GM19467 (cell line): ENCODE data around the gene C19orf12.

Experiments used
- ATAC-seq: cut with Tn5 transposase; IDR thresholded peaks from one replicate; pipeline ENCODE4 v1.9.1; 2021; ENCODE audit warnings: mild to moderate bottlenecking, moderate library complexity; ENCODE audit not compliant: unreplicated experiment

Gene C19orf12

GRCh38 chr19:29699861-29700260 is 15.2 kb downstream of the C19orf12 start:
- no peak for ATAC-seq

- ATAC-seq = no peak
Measured at GRCh38 chr19:29697523-29698261, 17.4 kb downstream of the C19orf12 start.

- no peak for ATAC-seq
Measured at GRCh38 chr19:29696565-29696846, 18.6 kb downstream of the C19orf12 start.

GRCh38 chr19:29695765-29696564 is 19.1 kb downstream of the C19orf12 start:
- ATAC-seq = no peak

- ATAC-seq = peak; percentile 83
Measured at GRCh38 chr19:29694669-29695627, 20.1 kb downstream of the C19orf12 start.

GRCh38 chr19:29694161-29694560 is 20.9 kb downstream of the C19orf12 start:
- no peak for ATAC-seq

GRCh38 chr19:29690842-29691241 is 24.2 kb downstream of the C19orf12 start:
- peak; percentile 50 for ATAC-seq

- ATAC-seq = no peak
Measured at GRCh38 chr19:29687897-29688728, 26.9 kb downstream of the C19orf12 start.

GRCh38 chr19:29687244-29687896 is 27.7 kb downstream of the C19orf12 start:
- no peak for ATAC-seq

GRCh38 chr19:29686285-29686805 is 28.7 kb downstream of the C19orf12 start:
- no peak for ATAC-seq

GRCh38 chr19:29685326-29685725 is 29.7 kb downstream of the C19orf12 start:
- no peak for ATAC-seq

- no peak for ATAC-seq
Measured at GRCh38 chr19:29683009-29683408, 32.1 kb downstream of the C19orf12 start.

GRCh38 chr19:29682236-29682895 is 32.7 kb downstream of the C19orf12 start:
- no peak for ATAC-seq

- ATAC-seq = no peak
Measured at GRCh38 chr19:29681422-29682235, 33.4 kb downstream of the C19orf12 start.

- ATAC-seq = no peak
Measured at GRCh38 chr19:29680937-29681336, 34.1 kb downstream of the C19orf12 start.

- peak; percentile 81 for ATAC-seq
Measured at GRCh38 chr19:29680447-29680846, 34.6 kb downstream of the C19orf12 start.

- ATAC-seq = no peak
Measured at GRCh38 chr19:29679598-29680210, 35.4 kb downstream of the C19orf12 start.
